Mesendoderm (in vitro differentiated cells): Measurements from ENCODE around the gene VAMP3.

Experiments used
- DNase-seq: peaks from one replicate; pipeline ENCODE4 v3.0.0; 2013
- H2AK5ac ChIP-seq: 2 replicates; pipeline ENCODE4 v1.6.1; 2013; ENCODE audit warnings: low read length, inconsistent platforms
- H2BK120ac ChIP-seq: 2 replicates; pipeline ENCODE4 v1.6.1; 2013; ENCODE audit warnings: low read depth, mild to moderate bottlenecking, low read length, moderate library complexity, mixed read lengths
- H2BK15ac ChIP-seq: replicated peaks from 2 replicates; pipeline ENCODE4 v1.6.1; 2013; ENCODE audit warnings: low read depth, mild to moderate bottlenecking, moderate library complexity
- H2BK5ac ChIP-seq: 2 replicates; pipeline ENCODE4 v1.6.1; 2013; ENCODE audit warnings: low read length, inconsistent platforms
- H3K18ac ChIP-seq: 2 replicates; pipeline ENCODE4 v1.6.1; 2013; ENCODE audit warnings: mild to moderate bottlenecking, low read length, mixed read lengths
- H3K23ac ChIP-seq: one replicate; pipeline ENCODE4 v1.6.1; 2013; ENCODE audit warnings: low read length
- H3K27ac ChIP-seq: 2 replicates; pipeline ENCODE4 v1.5.1; 2013; ENCODE audit warnings: low read depth, mild to moderate bottlenecking, inconsistent platforms, low read length, moderate library complexity
- H3K27me3 ChIP-seq: 2 replicates; pipeline ENCODE4 v1.6.1; 2013; ENCODE audit warnings: low read length, control low read depth, mild to moderate bottlenecking, inconsistent platforms; ENCODE audit not compliant: insufficient read depth, poor library complexity
- H3K36me3 ChIP-seq: 2 replicates; pipeline ENCODE4 v1.6.1; 2013; ENCODE audit warnings: low read length, inconsistent platforms; ENCODE audit not compliant: control insufficient read depth, insufficient read depth
- H3K4ac ChIP-seq: one replicate; pipeline ENCODE4 v1.6.1; 2013; ENCODE audit warnings: low read depth, mild to moderate bottlenecking, low read length, moderate library complexity
- H3K4me1 ChIP-seq: 2 replicates; pipeline ENCODE4 v1.6.1; 2013; ENCODE audit warnings: low read depth, low read length, inconsistent platforms; ENCODE audit not compliant: control insufficient read depth
- H3K4me2 ChIP-seq: 2 replicates; pipeline ENCODE4 v1.6.1; 2013; ENCODE audit warnings: low read length
- H3K4me3 ChIP-seq: 2 replicates; pipeline ENCODE4 v1.5.1; 2013; ENCODE audit warnings: mild to moderate bottlenecking, low read length
- H3K56ac ChIP-seq: one replicate; pipeline ENCODE4 v1.6.1; 2013; ENCODE audit warnings: low read length
- H3K79me1 ChIP-seq: 2 replicates; pipeline ENCODE4 v1.6.1; 2013; ENCODE audit warnings: low read length, inconsistent platforms
- H3K79me2 ChIP-seq: 2 replicates; pipeline ENCODE4 v1.6.1; 2013; ENCODE audit warnings: mild to moderate bottlenecking, low read length; ENCODE audit not compliant: control insufficient read depth, insufficient read depth
- H3K9ac ChIP-seq: 2 replicates; pipeline ENCODE4 v1.6.1; 2013; ENCODE audit warnings: low read length, inconsistent platforms
- H4K5ac ChIP-seq: one replicate; pipeline ENCODE4 v1.6.1; 2013; ENCODE audit warnings: low read length
- H4K8ac ChIP-seq: one replicate; pipeline ENCODE4 v1.6.1; 2013; ENCODE audit warnings: low read depth, mild to moderate bottlenecking, control low read depth, low read length, moderate library complexity
- WGBS: extraction: QIAGEN DNeasy Blood & Tissue Kit; methylation state at CpG from one replicate; pipeline ENCODE4 v1.1.7; 2013; ENCODE audit warnings: low lambda C conversion rate, missing lambda C conversion rate; ENCODE audit not compliant: insufficient coverage; ENCODE audit errors: extremely low coverage; 5-methylcytosine and 5-hydroxymethylcytosine counted together

VAMP3 gene

GRCh38 chr1:7729761-7730160 lies 41.3 kb upstream of the VAMP3 start:
- Histone ChIP-seq H4K5ac (no peak overlapping the region), H2BK15ac (no peak overlapping the region), H3K9ac (no peak overlapping the region), H3K23ac (no peak overlapping the region), H3K27me3 (no peaks in the 10 kb centered on the region), H3K18ac (no peak overlapping the region), H3K4me1 (no peaks in the 10 kb centered on the region), H3K4me2 (no peak overlapping the region), H3K4ac (no peak overlapping the region), H3K27ac (no peak overlapping the region), H3K36me3 (no peaks in the 10 kb centered on the region), H4K8ac (no peak overlapping the region), H3K79me2 (no peaks in the 10 kb centered on the region), H3K79me1 (no peaks in the 10 kb centered on the region), H2AK5ac (no peak overlapping the region), H2BK120ac (no peak overlapping the region), H3K4me3 (no peak overlapping the region), H3K56ac (no peak overlapping the region), H2BK5ac (no peak overlapping the region)
- WGBS = no CpG with 5 or more reads among the region's 5 CpGs
- DNase-seq = no peak

- Histone ChIP-seq H2BK15ac (no peak overlapping the region), H2BK5ac (no peak overlapping the region), H4K5ac (no peak overlapping the region), H2BK120ac (no peak overlapping the region), H4K8ac (no peak overlapping the region), H3K4me1 (no peaks in the 10 kb centered on the region), H3K79me1 (no peaks in the 10 kb centered on the region), H3K23ac (no peak overlapping the region), H3K27me3 (no peaks in the 10 kb centered on the region), H3K56ac (no peak overlapping the region), H3K79me2 (no peaks in the 10 kb centered on the region), H3K4me3 (no peak overlapping the region), H3K36me3 (no peaks in the 10 kb centered on the region), H3K27ac (no peak overlapping the region), H3K9ac (no peak overlapping the region), H2AK5ac (no peak overlapping the region), H3K18ac (no peak overlapping the region), H3K4me2 (no peak overlapping the region), H3K4ac (no peak overlapping the region)
- no peak for DNase-seq
- WGBS = no CpG with 5 or more reads among the region's 19 CpGs
Measured at GRCh38 chr1:7732331-7732730, 38.8 kb upstream of the VAMP3 start.

- H3K4me1 ChIP-seq = no peaks in the 10 kb centered on the region
- H3K4me3 ChIP-seq = no peak overlapping the region
- no peak overlapping the region for H3K18ac ChIP-seq
- DNase-seq = no peak
- no CpG with 5 or more reads among the region's 2 CpGs for WGBS
- H3K9ac ChIP-seq = no peak overlapping the region
- H2BK120ac ChIP-seq = no peak overlapping the region
- no peak overlapping the region for H2BK5ac ChIP-seq
- H3K27ac ChIP-seq = no peak overlapping the region
- H3K4me2 ChIP-seq = no peak overlapping the region
- H3K79me1 ChIP-seq = no peaks in the 10 kb centered on the region
- H3K79me2 ChIP-seq = no peaks in the 10 kb centered on the region
- H4K8ac ChIP-seq = no peak overlapping the region
- no peaks in the 10 kb centered on the region for H3K36me3 ChIP-seq
- H3K4ac ChIP-seq = no peak overlapping the region
- H3K56ac ChIP-seq = no peak overlapping the region
- H2AK5ac ChIP-seq = no peak overlapping the region
- no peak overlapping the region for H3K23ac ChIP-seq
- no peak overlapping the region for H4K5ac ChIP-seq
- H3K27me3 ChIP-seq = no peaks in the 10 kb centered on the region
- no peak overlapping the region for H2BK15ac ChIP-seq
Measured at GRCh38 chr1:7733276-7733675, 37.8 kb upstream of the VAMP3 start.

- Histone ChIP-seq H3K79me2 (no peaks in the 10 kb centered on the region), H3K4me1 (no peaks in the 10 kb centered on the region), H3K79me1 (no peaks in the 10 kb centered on the region), H2BK120ac (no peak overlapping the region), H3K4me3 (no peak overlapping the region), H3K9ac (no peak overlapping the region), H3K27me3 (no peaks in the 10 kb centered on the region), H2AK5ac (no peak overlapping the region), H3K4me2 (no peak overlapping the region), H3K4ac (no peak overlapping the region), H2BK5ac (no peak overlapping the region), H3K18ac (no peak overlapping the region), H3K56ac (no peak overlapping the region), H3K23ac (no peak overlapping the region), H2BK15ac (no peak overlapping the region), H4K5ac (no peak overlapping the region), H4K8ac (no peak overlapping the region), H3K36me3 (peaks cover 3% of the 10 kb centered on the region), H3K27ac (no peak overlapping the region)
- WGBS = no CpG with 5 or more reads among the region's 6 CpGs
- no peak for DNase-seq
Measured at GRCh38 chr1:7738044-7738443, 33.1 kb upstream of the VAMP3 start.

- no peak overlapping the region for H3K56ac ChIP-seq
- no peak overlapping the region for H4K8ac ChIP-seq
- H3K27ac ChIP-seq = no peak overlapping the region
- H3K4ac ChIP-seq = no peak overlapping the region
- no peak overlapping the region for H3K4me3 ChIP-seq
- H2BK15ac ChIP-seq = no peak overlapping the region
- no peak overlapping the region for H2AK5ac ChIP-seq
- H4K5ac ChIP-seq = no peak overlapping the region
- H3K27me3 ChIP-seq = no peaks in the 10 kb centered on the region
- H3K18ac ChIP-seq = no peak overlapping the region
- no CpG with 5 or more reads among the region's 6 CpGs for whole genome bisulfite sequencing
- H3K4me2 ChIP-seq = no peak overlapping the region
- H2BK120ac ChIP-seq = no peak overlapping the region
- no peaks in the 10 kb centered on the region for H3K4me1 ChIP-seq
- DNase-seq = no peak
- H3K79me2 ChIP-seq = no peaks in the 10 kb centered on the region
- no peak overlapping the region for H3K9ac ChIP-seq
- no peak overlapping the region for H3K23ac ChIP-seq
- no peaks in the 10 kb centered on the region for H3K79me1 ChIP-seq
- peaks cover 3% of the 10 kb centered on the region for H3K36me3 ChIP-seq
- no peak overlapping the region for H2BK5ac ChIP-seq
Measured at GRCh38 chr1:7743346-7743745, 27.8 kb upstream of the VAMP3 start.

- WGBS = no CpG with 5 or more reads among the region's 9 CpGs
- H3K4ac ChIP-seq = no peak overlapping the region
Measured at GRCh38 chr1:7744882-7745281, 26.2 kb upstream of the VAMP3 start.

More at GRCh38 chr1:7744882-7745281, 26.2 kb upstream of the VAMP3 start:
- Histone ChIP-seq H2BK120ac (no peak overlapping the region), H3K27ac (no peak overlapping the region), H2AK5ac (no peak overlapping the region), H3K79me2 (no peaks in the 10 kb centered on the region), H3K18ac (no peak overlapping the region), H2BK15ac (no peak overlapping the region), H4K5ac (no peak overlapping the region), H2BK5ac (no peak overlapping the region), H3K36me3 (peaks cover 1% of the 10 kb centered on the region), H3K27me3 (no peaks in the 10 kb centered on the region), H3K56ac (no peak overlapping the region), H3K23ac (no peak overlapping the region), H3K4me3 (no peak overlapping the region), H3K9ac (no peak overlapping the region), H3K4me2 (no peak overlapping the region), H3K4me1 (no peaks in the 10 kb centered on the region), H3K79me1 (no peaks in the 10 kb centered on the region), H4K8ac (no peak overlapping the region)
- no peak for DNase-seq
